Gastroesophageal sphincter (tissue), 4 donors: ENCODE measurements around the gene SGMS2. TPM values are rescaled to one million over a fixed set of nuclear protein-coding genes. Genes with fewer than 3 reads are reported as not detected.

Source experiments
- ATAC-seq: fragments of 150-250 bp; one replicate; pipeline ENCODE4 v1.9.1; 2016; ENCODE audit warnings: mild to moderate bottlenecking, moderate library complexity
- H3K27ac ChIP-seq, 4 donors: fragments of 200-600 bp; sonication (generic) in 3 of 4; 1 replicate in 3 of 4; 2 replicates in 1 of 4; pipeline ENCODE4 v1.5.1; 2016 to 2019
- H3K27me3 ChIP-seq: fragments of 200-600 bp; sonication (generic); one replicate; pipeline ENCODE4 v1.5.1; 2019
- H3K36me3 ChIP-seq, 2 donors: fragments of 200-600 bp; sonication (generic); one replicate each; pipeline ENCODE4 v1.5.1; 2019; ENCODE audit warnings: control low read depth in 1 of 2
- H3K4me1 ChIP-seq, 3 donors: fragments of 200-600 bp; sonication (generic); 1 replicate in 2 of 3; 2 replicates in 1 of 3; pipeline ENCODE4 v1.5.1; 2016 to 2019; ENCODE audit warnings: control low read depth in 2 of 3
- H3K4me3 ChIP-seq, 2 donors: fragments of 200-600 bp; sonication (generic); one replicate each; pipeline ENCODE4 v1.5.1; 2019; ENCODE audit warnings: mild to moderate bottlenecking in 1 of 2, moderate library complexity in 1 of 2
- H3K9me3 ChIP-seq, 3 donors: fragments of 200-600 bp; sonication (generic); one replicate each; pipeline ENCODE4 v1.5.1; 2017 to 2019; ENCODE audit warnings: control low read depth in 2 of 3
- CTCF ChIP-seq, 4 experiments: fragments of 200-600 bp in 2 of 4; fragments of 450-650 bp in 2 of 4; sonication (generic) in 1 of 4; IDR thresholded peaks; one replicate each; pipeline ENCODE4 v1.5.1; 2017 to 2019; ENCODE audit warnings: antibody characterized with exemption in 4 of 4, mild to moderate bottlenecking in 2 of 4, moderate library complexity in 2 of 4
- EP300 ChIP-seq: sonication (generic); formaldehyde crosslinking; IDR thresholded peaks from one replicate; pipeline ENCODE4 v1.6.1; 2017; ENCODE audit warnings: antibody characterized with exemption, mild to moderate bottlenecking
- POLR2A ChIP-seq, 2 donors: fragments of 450-650 bp; IDR thresholded peaks; one replicate each; pipeline ENCODE4 v1.6.1; 2017; ENCODE audit warnings: antibody characterized with exemption in 2 of 2, mild to moderate bottlenecking in 2 of 2, moderate library complexity in 1 of 2
- POLR2AphosphoS5 ChIP-seq: sonication (generic); formaldehyde crosslinking; IDR thresholded peaks from one replicate; pipeline ENCODE4 v1.6.1; 2017; ENCODE audit warnings: antibody characterized with exemption
- WGBS, 2 donors: methylation state at CpG; one replicate each; pipeline ENCODE4 v1.1.5; 2018; ENCODE audit warnings: low coverage in 1 of 2; 5-methylcytosine and 5-hydroxymethylcytosine counted together
- total RNA-seq, 4 donors: library from RNA; depleted of rRNA; stranded (reverse); fragments of >200 nt; gene quantifications; one replicate each; pipeline ENCODE4 v1.1.0, GENCODE V29; 2016

The SGMS2 gene
- total RNA-seq, 4 donors from 2014 or later, result 170 to 499 (median 277) TPM

GRCh38 chr4:107855723-107856122, 31.0 kb downstream of the SGMS2 start:
- H3K4me1 ChIP-seq, result peaks cover 7 to 96% (median 17%) of the 10 kb centered on the region in 3 donors
- no peak for ATAC-seq
- H3K4me3 ChIP-seq, result no peak overlapping the region
- no peaks in the 10 kb centered on the region for H3K27me3 ChIP-seq
- H3K9me3 ChIP-seq, result no peaks in the 10 kb centered on the region
- peaks cover 0 to 4% of the 10 kb centered on the region in 2 donors for H3K36me3 ChIP-seq
- TF ChIP-seq CTCF (IDR thresholded peaks at IDR 0.05) (no peak), POLR2A (IDR thresholded peaks at IDR 0.05) (no peak), POLR2AphosphoS5 (no peak), EP300 (no peak)
- WGBS, 2 donors, result 17 to 46% methylated on average over 2 to 3 of the region's 3 CpGs
- peak overlapping the region in 1 of 4 donors; percentile 65 for H3K27ac ChIP-seq

DNA sequence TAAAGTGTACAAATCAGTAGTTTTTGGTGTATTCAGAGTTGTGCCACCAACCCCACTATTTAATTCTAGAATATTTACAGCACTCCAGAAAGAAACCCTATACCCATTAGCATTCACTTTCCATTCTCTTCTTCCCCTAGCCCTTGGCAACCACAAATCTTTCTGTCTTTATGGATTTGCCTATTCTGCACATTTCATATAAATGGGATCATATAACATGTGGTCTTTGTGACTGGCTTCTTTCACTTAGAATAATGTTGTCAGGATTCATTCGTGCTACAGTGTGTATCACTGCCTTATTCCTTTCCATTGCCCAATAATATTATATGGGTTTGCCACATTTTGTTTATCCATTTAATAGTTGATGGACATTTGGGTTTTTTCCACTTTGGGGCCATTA, 32.2 kb downstream of the SGMS2 start:
- H3K27me3 ChIP-seq, result no peaks in the 10 kb centered on the region
- no peak for ATAC-seq
- peaks cover 0 to 7% of the 10 kb centered on the region in 2 donors for H3K36me3 ChIP-seq
- no peak for TF ChIP-seq POLR2AphosphoS5
- TF ChIP-seq POLR2A (IDR thresholded peaks at IDR 0.05), result no peak
- no peak for TF ChIP-seq EP300
- TF ChIP-seq CTCF (IDR thresholded peaks at IDR 0.05), result no peak
- H3K27ac ChIP-seq, result peak overlapping the region in 1 of 4 donors; percentile 26
- H3K4me1 ChIP-seq, result peaks cover 7 to 86% (median 11%) of the 10 kb centered on the region in 3 donors
- 79% methylated on average over 1 of the region's 1 CpG; no CpG with 5 or more reads in 1 of the 2 donors for WGBS, 2 donors
- H3K9me3 ChIP-seq, result no peaks in the 10 kb centered on the region
- H3K4me3 ChIP-seq, result no peak overlapping the region

DNA sequence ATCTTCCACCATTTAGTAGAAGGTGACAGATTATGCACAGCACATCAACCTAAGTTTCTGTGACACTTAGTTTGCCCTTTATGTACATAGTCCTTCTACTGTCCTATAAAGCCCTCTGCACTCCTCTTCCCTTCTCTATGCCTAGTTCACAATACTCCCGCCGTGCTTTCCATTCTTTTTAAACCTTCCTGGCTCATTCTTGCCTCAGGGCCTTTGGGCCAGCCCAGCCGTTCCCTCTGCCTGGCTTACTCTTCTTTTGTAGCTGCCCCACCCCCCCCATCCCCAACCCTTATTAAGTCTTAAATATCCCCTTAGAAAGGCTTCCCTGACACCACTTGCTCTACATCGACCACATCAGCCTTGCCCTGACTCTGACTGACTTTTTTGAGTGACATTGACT, 33.0 kb downstream of the SGMS2 start:
- H3K36me3 ChIP-seq, result peaks cover 0 to 7% of the 10 kb centered on the region in 2 donors
- WGBS, 2 donors, result 89 to 100% methylated on average over 3 to 4 of the region's 4 CpGs
- peak overlapping the region in 2 of 4 donors; percentile 48 to 51 for H3K27ac ChIP-seq
- no peak overlapping the region for H3K4me3 ChIP-seq
- no peak for TF ChIP-seq POLR2A (IDR thresholded peaks at IDR 0.05)
- no peak for TF ChIP-seq CTCF (IDR thresholded peaks at IDR 0.05)
- no peak for TF ChIP-seq EP300
- TF ChIP-seq POLR2AphosphoS5, result no peak
- H3K27me3 ChIP-seq, result no peaks in the 10 kb centered on the region
- H3K4me1 ChIP-seq, result peaks cover 7 to 84% (median 14%) of the 10 kb centered on the region in 3 donors
- H3K9me3 ChIP-seq, result no peaks in the 10 kb centered on the region
- no peak for ATAC-seq

DNA sequence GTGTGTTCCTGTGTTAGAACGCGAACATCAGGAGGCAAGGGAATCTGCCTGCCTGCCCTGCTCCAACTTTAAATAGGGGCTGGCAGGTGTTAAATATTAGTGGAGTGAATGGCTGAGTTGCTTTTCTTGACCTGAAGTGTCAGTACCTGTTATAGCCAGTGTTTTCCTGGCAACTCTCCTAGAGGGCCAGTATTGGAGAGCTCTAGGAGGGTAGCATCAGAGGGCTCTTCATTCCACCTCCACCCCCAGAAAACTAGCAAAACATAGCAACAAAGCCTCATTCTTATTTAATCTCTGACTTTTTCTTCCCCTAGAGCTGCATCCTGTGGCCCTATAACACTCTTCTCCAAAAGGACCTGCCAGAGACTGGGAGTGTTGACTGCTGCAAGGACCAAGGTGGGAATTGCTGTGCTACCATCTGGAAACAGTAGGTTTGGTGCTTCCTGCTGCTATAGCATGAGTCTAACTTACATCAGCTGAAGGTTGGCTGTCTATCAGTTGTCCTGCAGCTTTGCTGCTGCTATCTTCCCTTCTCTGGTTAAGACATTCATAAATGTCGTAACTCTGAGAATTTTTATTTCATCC, 33.5 kb downstream of the SGMS2 start:
- peaks cover 0 to 7% of the 10 kb centered on the region in 2 donors for H3K36me3 ChIP-seq
- 57 to 89% methylated on average over 1 to 3 of the region's 3 CpGs for WGBS, 2 donors

More for the DNA sequence above, 33.5 kb downstream of the SGMS2 start:
- no peak for TF ChIP-seq EP300
- TF ChIP-seq POLR2AphosphoS5, result no peak
- no peak for TF ChIP-seq POLR2A (IDR thresholded peaks at IDR 0.05)
- no peak for TF ChIP-seq CTCF (IDR thresholded peaks at IDR 0.05)
- H3K27me3 ChIP-seq, result no peaks in the 10 kb centered on the region
- H3K4me3 ChIP-seq, result no peak overlapping the region
- no peak for ATAC-seq
- peaks cover 12 to 84% (median 16%) of the 10 kb centered on the region in 3 donors for H3K4me1 ChIP-seq
- peak overlapping the region in 3 of 4 donors; percentile 26 to 51 (median 48) for H3K27ac ChIP-seq
- no peaks in the 10 kb centered on the region for H3K9me3 ChIP-seq
